ENCODE data around the gene DAGLA.

DNA sequence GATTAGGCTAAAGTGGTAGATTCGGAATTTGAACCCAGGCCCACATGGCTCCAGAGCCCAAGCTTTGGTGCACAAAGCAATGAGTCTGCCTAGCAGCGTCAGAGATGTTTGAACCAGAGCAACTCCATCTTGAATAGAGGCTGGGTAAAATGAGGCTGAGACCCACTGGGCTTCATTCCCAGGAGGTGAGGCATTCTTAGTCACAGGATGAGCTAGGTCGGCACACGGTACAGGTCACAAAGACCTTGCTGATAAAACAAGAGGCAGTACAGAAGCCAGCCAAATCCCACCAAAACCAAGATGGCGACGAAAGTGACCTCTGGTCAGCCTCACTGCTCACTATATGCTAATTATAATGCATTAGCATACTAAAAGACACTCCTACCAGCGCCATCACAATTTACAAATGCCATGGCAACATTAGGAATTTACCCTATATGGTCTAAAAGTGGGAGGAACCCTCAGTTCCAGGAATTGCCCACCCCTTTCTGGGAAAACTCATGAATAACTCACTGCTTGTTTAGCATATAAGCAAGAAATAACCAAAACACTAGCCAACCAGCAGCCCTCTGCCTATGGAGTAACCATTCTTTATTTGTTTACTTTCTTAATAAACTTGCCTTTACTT, 40.3 kb upstream of the DAGLA start:
- no peak for TF ChIP-seq EZH2 (IDR thresholded peaks at IDR 0.05)
- TF ChIP-seq POLR2AphosphoS5 (IDR thresholded peaks at IDR 0.05; ENCODE audit: borderline replicate concordance, low read depth, low read length), result no peak

Data from SK-N-MC (cell line).